Activated CD4-positive, CD25-positive, alpha-beta regulatory T cell treated with anti-CD3 and anti-CD28 coated beads, Interleukin-2, amount 50 U/mL, for 24 hours (primary cell): ENCODE results near the gene OR52L1.
"Not testable (repeated sequence)": the region's sequence is repeated elsewhere in the genome, so short reads cannot be mapped to it uniquely, and the experiment has no call there.

ENCODE experiments used
- ATAC-seq, 2 donors: fragments of 150-1000 bp; cut with Tn5 transposase; one replicate each; pipeline ENCODE4 v1.10.0; 2021; ENCODE audit warnings: mild to moderate bottlenecking in 1 of 2, moderate library complexity in 1 of 2

Gene OR52L1

GRCh38 chr11:5986885-5987284, at the start of gene OR52L1:
TSS of gene OR52L1 (minus strand) at chr11:5986985. CDS start at chr11:5986930, 55 bp downstream.
- ATAC-seq, result no peak

DNA sequence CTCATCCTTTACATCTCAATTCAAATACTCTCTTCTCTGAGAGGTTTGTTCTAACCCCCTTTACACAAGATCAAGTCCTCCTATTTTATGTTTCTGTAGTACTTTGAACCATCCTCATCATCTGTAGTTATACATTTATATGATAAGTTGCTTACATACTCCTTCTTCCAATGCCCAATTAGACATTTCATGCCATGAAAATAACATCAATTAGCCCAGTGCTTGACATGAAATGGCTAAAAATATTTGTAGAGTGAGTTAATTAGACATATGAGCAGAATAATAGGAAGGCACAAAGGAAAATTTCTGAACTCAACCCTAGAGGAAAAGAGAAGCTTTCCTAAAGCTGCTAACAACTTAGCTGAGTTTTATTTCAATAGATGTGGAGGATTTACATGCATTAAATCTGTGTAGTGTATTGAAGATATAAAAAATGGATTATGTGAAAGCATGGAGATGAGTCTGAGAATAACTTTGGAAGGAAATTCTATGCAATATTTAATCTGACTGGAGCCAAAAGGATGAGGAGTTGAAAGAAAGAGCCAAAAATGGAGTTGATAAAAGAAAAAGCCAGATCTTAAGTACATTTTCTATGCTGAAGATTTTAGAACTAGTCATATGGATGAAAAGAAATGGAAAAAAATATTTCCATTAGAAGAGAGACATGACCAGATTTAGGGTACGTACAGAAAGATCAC, 44.1 kb upstream of the OR52L1 start, which contains the start of gene OR56A1:
Gene OR56A1 (minus strand): TSS at position 51 of the 698 bp plus-strand sequence. CDS start 3,066 bp downstream, outside the sequence.
- no peak for ATAC-seq

DNA sequence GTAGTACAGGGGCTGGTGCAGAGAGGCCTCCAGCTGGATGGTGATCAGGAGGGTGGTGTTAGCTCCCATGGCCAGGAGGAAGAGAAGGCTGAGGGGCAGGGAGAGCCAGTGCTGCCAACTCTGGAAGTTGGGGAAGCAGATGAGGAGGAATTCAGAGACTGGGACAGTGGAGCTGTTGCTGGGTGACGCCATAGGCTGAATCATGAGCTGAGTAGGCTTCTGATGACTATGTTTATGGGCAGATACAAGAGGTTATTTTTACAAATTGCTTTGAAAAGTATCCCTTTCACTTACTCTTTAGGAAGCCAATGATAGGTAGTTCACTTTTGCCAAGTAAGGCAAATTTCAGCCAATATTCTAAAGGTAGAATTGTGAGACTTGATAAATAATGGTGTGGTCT, 40.7 kb upstream of the OR52L1 start:
- ATAC-seq, result no peak

- ATAC-seq, result no peak
Observed at GRCh38 chr11:6025056-6025455, 38.3 kb upstream of the OR52L1 start.

DNA sequence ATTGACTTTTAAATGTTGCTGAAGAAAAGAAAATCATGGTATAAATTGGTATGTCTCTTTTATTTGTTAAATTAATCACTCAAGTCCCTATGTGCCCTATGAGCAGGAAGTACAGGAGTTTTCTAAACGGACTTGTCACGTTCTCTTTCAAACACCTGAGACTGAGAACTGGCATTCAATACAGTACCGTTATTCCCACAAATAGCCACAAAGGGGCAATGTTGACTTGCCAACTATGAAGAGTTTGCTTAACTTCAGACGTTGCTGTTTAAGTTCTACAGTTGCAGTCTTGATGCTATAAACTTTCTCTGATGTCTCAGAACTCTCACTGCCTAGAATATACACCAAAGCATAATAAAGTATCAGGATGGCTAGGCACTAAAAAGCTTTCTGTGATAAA, 36.2 kb upstream of the OR52L1 start:
- ATAC-seq, result peak in 1 of 2 donors; percentile 24

GRCh38 chr11:6013042-6013441, 26.3 kb upstream of the OR52L1 start:
- no peak for ATAC-seq

GRCh38 chr11:6012035-6012668, 25.4 kb upstream of the OR52L1 start:
- ATAC-seq, result no peak

DNA sequence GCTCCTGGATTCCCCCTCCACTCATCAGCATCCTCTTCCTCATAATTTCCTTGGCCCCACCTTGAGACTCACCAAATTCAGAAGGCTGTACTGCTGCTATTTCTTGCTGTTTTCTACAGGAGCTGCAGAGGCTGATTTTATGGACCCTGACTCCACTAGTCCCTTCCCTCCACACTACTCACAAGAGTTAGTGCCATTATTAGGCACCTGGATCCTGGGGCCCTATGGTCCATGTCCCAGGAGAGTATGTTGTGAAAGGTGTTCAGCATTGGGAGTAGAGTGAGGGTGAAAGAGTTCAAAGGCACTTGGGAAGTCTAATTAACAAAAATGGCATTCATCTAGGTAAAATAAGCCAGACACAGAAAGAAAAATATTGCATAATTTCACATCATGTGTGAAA, 20.1 kb upstream of the OR52L1 start, which contains the start of gene OR56A4:
Gene OR56A4 (minus strand): TSS at position 101 of the 400 bp plus-strand sequence. CDS start 3,954 bp downstream, outside the sequence.
- ATAC-seq, result no peak

- ATAC-seq, result no peak
Observed at GRCh38 chr11:6006395-6006794, 19.6 kb upstream of the OR52L1 start.

DNA sequence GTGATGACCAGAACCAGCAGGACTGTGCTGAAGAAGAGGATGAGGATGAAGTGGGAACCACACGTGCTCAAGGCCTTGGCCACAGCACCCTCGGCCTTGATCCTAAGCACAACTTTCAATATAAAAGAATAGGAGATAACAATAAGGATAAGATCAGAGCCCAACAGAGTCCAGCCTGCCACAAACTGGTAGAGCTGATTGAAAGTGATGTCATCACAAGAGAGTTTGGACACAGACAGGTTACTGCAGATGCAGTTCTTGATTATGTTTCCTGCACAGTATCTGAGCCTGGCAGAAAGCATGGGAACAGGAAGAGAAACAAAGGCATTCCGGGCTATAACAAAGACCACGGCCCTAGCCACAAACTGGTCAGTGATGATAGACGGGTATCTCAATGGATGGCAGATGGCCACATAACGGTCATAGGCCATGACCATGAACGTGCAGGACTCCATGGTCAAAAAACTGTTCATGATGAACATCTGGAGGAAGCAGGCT, 15.5 kb upstream of the OR52L1 start:
- no peak for ATAC-seq

GRCh38 chr11:5994791-5995190, 8.0 kb upstream of the OR52L1 start:
- no peak for ATAC-seq

- ATAC-seq, result no peak
Observed at GRCh38 chr11:5992604-5993251, 5.9 kb upstream of the OR52L1 start.

GRCh38 chr11:5992150-5992549, 5.4 kb upstream of the OR52L1 start:
- ATAC-seq, result no peak

- ATAC-seq, result no peak
Observed at GRCh38 chr11:5989203-5989602, 2.4 kb upstream of the OR52L1 start.

DNA sequence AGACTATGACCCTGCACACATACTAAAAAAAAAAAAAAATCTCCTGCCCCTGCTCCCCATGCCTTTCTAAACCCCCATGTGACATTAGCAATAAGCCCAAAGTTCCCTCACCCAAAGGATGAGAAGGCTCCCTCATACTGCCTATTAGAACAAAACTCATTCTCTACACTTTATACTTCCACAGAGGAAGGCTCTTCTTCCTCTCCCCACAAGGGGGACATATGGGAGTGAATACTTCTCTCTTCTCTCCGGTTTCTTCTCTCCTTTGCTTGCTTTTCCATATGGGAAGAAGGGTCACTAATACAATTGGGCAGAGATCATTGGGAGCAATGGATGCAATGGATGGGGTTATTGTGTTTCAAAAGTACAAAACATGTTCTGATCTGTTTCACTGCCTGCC, 3.3 kb downstream of the OR52L1 start:
- no peak for ATAC-seq

- no peak for ATAC-seq
Observed at GRCh38 chr11:5973530-5973929, 13.3 kb downstream of the OR52L1 start.

DNA sequence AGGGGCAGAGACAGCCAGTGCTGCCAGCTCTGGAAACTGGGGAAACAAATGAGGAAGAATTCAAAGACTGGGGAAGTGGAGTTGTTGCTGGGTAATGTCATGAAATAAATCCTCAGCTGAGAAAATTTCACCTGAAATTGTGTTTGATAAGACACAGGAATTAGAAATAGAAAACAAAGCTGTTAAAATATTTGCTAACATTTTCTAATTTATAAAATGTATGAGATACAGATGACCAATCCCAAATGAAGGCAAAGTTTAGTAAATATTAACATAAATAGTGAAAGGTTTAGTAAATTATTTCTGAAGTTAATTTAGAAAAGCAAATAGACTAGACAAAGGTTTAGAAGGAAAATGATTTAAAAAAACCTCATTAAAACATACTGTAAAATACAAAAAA, 18.4 kb downstream of the OR52L1 start, which contains the start of gene OR56A5:
Gene OR56A5 (minus strand): TSS at position 101 of the 400 bp plus-strand sequence. CDS start 0 bp downstream, at position 101.
- ATAC-seq, result no peak

GRCh38 chr11:5967708-5968107, 19.1 kb downstream of the OR52L1 start:
- ATAC-seq, result no peak

- ATAC-seq, result no peak
Observed at GRCh38 chr11:5966958-5967357, 19.8 kb downstream of the OR52L1 start.

DNA sequence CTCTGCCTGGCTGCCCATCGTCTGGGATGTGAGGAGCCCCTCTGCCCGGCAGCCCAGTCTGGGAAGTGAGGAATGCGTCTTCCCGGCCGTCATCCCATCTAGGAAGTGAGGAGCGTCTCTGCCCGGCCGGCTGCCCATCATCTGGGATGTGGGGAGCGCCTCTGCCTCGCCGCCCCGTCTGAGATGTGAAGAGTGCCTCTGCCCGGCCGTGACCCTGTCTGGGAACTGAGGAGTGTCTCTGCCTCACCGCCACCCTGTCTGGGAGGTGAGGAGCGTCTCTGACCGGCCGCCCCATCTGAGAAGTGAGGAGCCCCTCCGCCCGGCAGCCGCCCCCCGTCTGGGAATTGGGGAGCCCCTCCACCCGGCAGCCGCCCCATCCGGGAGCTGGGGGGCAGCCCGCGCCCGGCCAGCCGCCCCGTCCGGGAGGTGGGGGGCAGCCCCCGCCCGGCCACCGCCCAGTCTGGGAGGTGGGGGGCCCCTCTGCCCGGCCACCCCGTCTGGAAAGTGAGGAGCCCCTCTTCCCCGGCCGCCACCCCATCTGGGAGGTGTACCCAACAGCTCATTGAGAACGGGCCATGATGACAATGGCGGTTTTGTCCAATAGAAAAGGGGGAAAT, 26.0 kb downstream of the OR52L1 start:
- ATAC-seq, result not testable (repeated sequence)

DNA sequence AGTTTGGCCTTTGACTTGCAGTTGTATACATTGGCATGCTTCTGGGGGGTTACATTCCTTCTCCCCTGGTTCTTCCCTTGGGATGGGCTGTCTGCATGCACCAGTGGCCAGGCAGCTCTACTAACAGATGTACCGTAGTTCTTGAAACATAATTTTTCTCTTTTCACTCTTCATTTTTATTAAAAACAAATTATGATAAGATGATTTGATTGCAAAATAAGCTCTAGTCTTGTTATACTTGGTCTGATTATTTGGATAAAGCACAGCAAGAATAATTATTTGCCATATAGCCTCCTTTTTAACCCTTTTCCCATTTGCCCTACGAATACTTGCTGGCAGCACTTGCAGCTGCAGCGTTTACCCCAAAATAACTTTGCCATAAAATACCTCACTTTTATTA, 31.2 kb downstream of the OR52L1 start:
- ATAC-seq, result no peak

DNA sequence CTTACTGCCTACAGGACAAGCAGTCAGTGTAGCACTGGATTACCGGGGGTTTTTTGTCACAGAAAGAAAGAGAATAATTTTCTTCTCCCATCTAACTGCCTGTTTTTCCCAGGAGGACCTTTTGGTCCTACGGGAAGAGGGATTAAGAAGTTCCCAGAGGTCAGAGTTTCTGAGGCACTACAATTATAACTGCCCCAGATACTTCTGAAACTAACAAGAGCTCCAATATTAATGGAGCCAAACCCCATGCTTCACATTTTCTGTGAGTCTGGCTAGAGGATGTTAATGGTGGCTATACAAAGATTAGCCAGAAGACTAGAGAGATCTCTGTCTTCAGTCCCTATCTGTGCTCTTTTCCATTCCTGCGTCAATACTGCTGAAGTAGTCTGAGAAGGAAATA, 44.8 kb downstream of the OR52L1 start, which contains the start of gene OR56A3:
Gene OR56A3 (plus strand): TSS at position 301 of the 400 bp plus-strand sequence. CDS start 5,096 bp downstream, outside the sequence.
- ATAC-seq, result no peak

DNA sequence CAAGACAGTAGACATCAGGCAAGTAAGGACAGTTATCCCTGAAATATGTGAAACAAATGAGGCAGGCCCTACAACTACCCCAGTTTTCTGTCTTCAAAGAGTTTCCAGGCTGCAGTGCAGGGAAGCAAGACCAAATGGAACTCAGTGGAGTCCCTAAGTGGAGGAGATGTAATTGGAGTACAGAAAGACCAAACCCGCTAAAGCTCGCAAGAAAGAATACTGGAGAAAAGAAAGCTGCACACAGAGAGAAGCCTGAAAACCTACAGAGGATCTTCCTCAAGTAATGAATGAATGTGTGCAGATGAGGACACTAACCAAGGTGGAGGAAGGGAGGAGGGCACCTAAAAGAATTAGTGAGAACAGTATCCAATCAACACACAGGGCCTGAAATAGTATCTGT, 46.0 kb downstream of the OR52L1 start:
- ATAC-seq, result no peak
